ENCODE data around the gene ZNF660.

Gene ZNF660

GRCh38 chr3:44584646-44585501, at the start of gene ZNF660:
TSS of gene ZNF660 (plus strand) at chr3:44584964. CDS start at chr3:44594194, 9,230 bp downstream.
- TF ChIP-seq YY1 (IDR thresholded peaks at IDR 0.05; ENCODE audit: low read depth) (no peak), EGR1 (IDR thresholded peaks at IDR 0.05) (no peak), CREB1 (IDR thresholded peaks at IDR 0.05; ENCODE audit: low read depth) (no peak), TEAD4 (IDR thresholded peaks at IDR 0.05) (no peak), NFIC (IDR thresholded peaks at IDR 0.05) (no peak), USF1 (IDR thresholded peaks at IDR 0.05) (no peak), REST (IDR thresholded peaks at IDR 0.05; ENCODE audit: low read depth) (no peak), MAX (IDR thresholded peaks at IDR 0.05) (no peak), RAD21 (IDR thresholded peaks at IDR 0.05; ENCODE audit: low read depth) (no peak)

GRCh38 chr3:44535364-44535763, 49.4 kb upstream of the ZNF660 start:
- TF ChIP-seq CEBPB (IDR thresholded peaks at IDR 0.05) = no peak
- no peak for TF ChIP-seq TCF12 (IDR thresholded peaks at IDR 0.05; ENCODE audit: low read depth)
- no peak for TF ChIP-seq CREB1 (IDR thresholded peaks at IDR 0.05; ENCODE audit: low read depth)
- no peak for TF ChIP-seq EGR1 (IDR thresholded peaks at IDR 0.05)
- no peak for TF ChIP-seq RAD21 (IDR thresholded peaks at IDR 0.05; ENCODE audit: low read depth)
- no peak for TF ChIP-seq NFIC (IDR thresholded peaks at IDR 0.05)
- no peak for TF ChIP-seq MAX (IDR thresholded peaks at IDR 0.05)
- no peak for TF ChIP-seq USF1 (IDR thresholded peaks at IDR 0.05)
- TF ChIP-seq TEAD4 (IDR thresholded peaks at IDR 0.05) = no peak
- no peak for TF ChIP-seq FOXM1 (IDR thresholded peaks at IDR 0.05; ENCODE audit: borderline replicate concordance, low read depth)
- no peak for TF ChIP-seq EP300 (IDR thresholded peaks at IDR 0.05; ENCODE audit: borderline replicate concordance)
- TF ChIP-seq YY1 (IDR thresholded peaks at IDR 0.05; ENCODE audit: low read depth) = no peak
- no peak for TF ChIP-seq TAF1 (IDR thresholded peaks at IDR 0.05; ENCODE audit: low read depth)
- no peak for TF ChIP-seq REST (IDR thresholded peaks at IDR 0.05; ENCODE audit: low read depth)
- no peak for TF ChIP-seq ZBTB7A (IDR thresholded peaks at IDR 0.05; ENCODE audit: low read depth)

- no peak for TF ChIP-seq FOXM1 (IDR thresholded peaks at IDR 0.05; ENCODE audit: borderline replicate concordance, low read depth)
These were observed 29.9 kb upstream of the ZNF660 start, which contains the start of gene ZKSCAN7 for GRCh38 chr3:44554626-44555592. TSS of gene ZKSCAN7 (plus strand) at chr3:44555193. CDS start at chr3:44557048, 1,855 bp downstream.

GRCh38 chr3:44555723-44556122, 29.0 kb upstream of the ZNF660 start:
- TF ChIP-seq MAX (IDR thresholded peaks at IDR 0.05) (no peak), TAF1 (IDR thresholded peaks at IDR 0.05; ENCODE audit: low read depth) (no peak), EGR1 (IDR thresholded peaks at IDR 0.05) (no peak), TCF12 (IDR thresholded peaks at IDR 0.05; ENCODE audit: low read depth) (no peak), RAD21 (IDR thresholded peaks at IDR 0.05; ENCODE audit: low read depth) (no peak), CEBPB (IDR thresholded peaks at IDR 0.05) (no peak), EP300 (IDR thresholded peaks at IDR 0.05; ENCODE audit: borderline replicate concordance) (no peak), USF1 (IDR thresholded peaks at IDR 0.05) (no peak), TEAD4 (IDR thresholded peaks at IDR 0.05) (no peak)

Measured in Ishikawa (cell line).